K562 (cell line): Measurements from ENCODE around the gene RAB31. TPM values are rescaled to one million over a fixed set of nuclear protein-coding genes. Genes with fewer than 3 reads are reported as not detected.

Experiments used
- ATAC-seq: fragments of 200-7000 bp; cut with Tn5 transposase; 3 replicates; pipeline ENCODE4 v1.9.1; 2020; ENCODE audit warnings: moderate library complexity
- BruUV-seq: library from RNA; stranded (reverse); fragments of 400-500 nt; replicated peaks from 2 replicates; lab custom pipeline; 2021; lab: Mats Ljungman, UMichigan
- CTCF ChIA-PET: fragments of 300-600 bp; formaldehyde crosslinking; extraction: SDS; loops from one replicate; lab custom pipeline; 2021; ENCODE audit warnings: low intra/inter-chr PET ratio; lab: Yijun Ruan, JAX
- POLR2A ChIA-PET: fragments of 300-600, 350-650 bp; sonication (Branson Sonifier 250); formaldehyde crosslinking; extraction: SDS; loops from one replicate; lab custom pipeline; 2021; ENCODE audit warnings: antibody characterized with exemption, inconsistent platforms; lab: Yijun Ruan, JAX
- DNase-seq, 4 experiments: peaks; one replicate each; pipeline versions ENCODE4 v3.0.0 to v3.0.0-alpha.2; 2011 to 2018; ENCODE audit warnings: low spot score in 3 of 4, mixed read lengths in 3 of 4; ENCODE audit errors: extremely low read depth in 1 of 4
- FAIRE-seq: peaks from 2 replicates; lab custom pipeline; 2011; peaks lifted over from hg19 to GRCh38; lab: Jason Lieb, UNC
- H2AFZ ChIP-seq: 2 replicates; pipeline ENCODE4 v1.6.0; 2011; ENCODE audit warnings: low read depth, low read length, control low read depth, inconsistent platforms
- H3K27ac ChIP-seq: fragments of 200-600 bp; 3 replicates; pipeline ENCODE4 v1.8.0; 2011; ENCODE audit warnings: low read depth, mild to moderate bottlenecking, control low read depth, inconsistent platforms, low read length, moderate library complexity, mixed read lengths; ENCODE audit errors: extremely low read depth
- H3K27me3 ChIP-seq, 2 experiments: fragments of 300-600 bp in 1 of 2; 2 replicates in 1 of 2; 3 replicates in 1 of 2; pipeline versions ENCODE4 v1.6.0 to v1.8.0; 2011; ENCODE audit warnings: inconsistent platforms in 2 of 2, low read length in 2 of 2, mild to moderate bottlenecking in 1 of 2, mixed read lengths in 1 of 2, moderate library complexity in 1 of 2; ENCODE audit not compliant: control insufficient read depth in 2 of 2, insufficient read depth in 2 of 2
- H3K36me3 ChIP-seq: fragments of 300-600 bp; 3 replicates; pipeline ENCODE4 v1.8.0; 2011; ENCODE audit warnings: mild to moderate bottlenecking, low read length, inconsistent platforms; ENCODE audit not compliant: control insufficient read depth, insufficient read depth
- H3K4me1 ChIP-seq, 2 experiments: fragments of 200-600 bp in 1 of 2; replicated peaks in 1 of 2; 2 replicates in 1 of 2; 3 replicates in 1 of 2; pipeline versions ENCODE4 v1.5.1 to v1.8.0; 2011; ENCODE audit warnings: inconsistent platforms in 2 of 2, low read length in 2 of 2, mild to moderate bottlenecking in 1 of 2, mixed read lengths in 1 of 2, moderate library complexity in 1 of 2; ENCODE audit not compliant: control insufficient read depth in 2 of 2, insufficient read depth in 2 of 2
- H3K4me2 ChIP-seq: 2 replicates; pipeline ENCODE4 v1.6.1; 2011; ENCODE audit warnings: low read length, control low read depth, inconsistent platforms, mixed read lengths; ENCODE audit not compliant: insufficient read depth
- H3K4me3 ChIP-seq: fragments of 200-600 bp; sonication (generic), shearing (Covaris generic); 2 replicates; pipeline ENCODE4 v1.5.1; 2016; ENCODE audit warnings: control low read depth, inconsistent platforms
- H3K79me2 ChIP-seq: fragments of 200-600 bp; 3 replicates; pipeline ENCODE4 v1.8.0; 2011; ENCODE audit warnings: low read length, inconsistent platforms; ENCODE audit not compliant: control insufficient read depth, insufficient read depth
- H3K9ac ChIP-seq, 2 experiments: 2 replicates each; pipeline versions ENCODE4 v1.6.0 to v1.6.1; 2011; ENCODE audit warnings: low read depth in 2 of 2, low read length in 2 of 2, control low read depth in 1 of 2, inconsistent platforms in 1 of 2, mild to moderate bottlenecking in 1 of 2, mixed read lengths in 1 of 2; ENCODE audit not compliant: insufficient read depth in 1 of 2
- H3K9me1 ChIP-seq: one replicate; pipeline ENCODE4 v1.6.0; 2011; ENCODE audit warnings: inconsistent platforms, mild to moderate bottlenecking, low read length, moderate library complexity; ENCODE audit not compliant: control insufficient read depth, insufficient read depth
- H3K9me3 ChIP-seq: replicated peaks from 2 replicates; pipeline ENCODE4 v1.5.1; 2011; ENCODE audit warnings: low read depth, low read length, inconsistent platforms; ENCODE audit not compliant: control insufficient read depth, insufficient read depth
- H4K20me1 ChIP-seq: replicated peaks from 2 replicates; pipeline ENCODE4 v1.6.1; 2011; ENCODE audit warnings: low read length, inconsistent platforms, mixed read lengths; ENCODE audit not compliant: control insufficient read depth, insufficient read depth
- CXXC5 ChIP-seq: fragments of 250-450 bp; sonication (Bioruptor Pico); IDR thresholded peaks from 2 replicates; pipeline ENCODE4 v1.8.0; 2022; ENCODE audit warnings: inconsistent platforms, mild to moderate bottlenecking, moderate library complexity
- ELF2 ChIP-seq: fragments of 250-450 bp; sonication (Bioruptor Pico); IDR thresholded peaks from 2 replicates; pipeline ENCODE4 v1.5.0; 2021; ENCODE audit warnings: mild to moderate bottlenecking
- ETV1 ChIP-seq: fragments of 450-650 bp; conservative IDR thresholded peaks from 2 replicates; pipeline ENCODE4 v1.6.1; 2016; ENCODE audit warnings: missing genetic modification characterization, control low read depth, low read depth, missing compliant biosample characterization
- GATA2 ChIP-seq: sonication (generic); formaldehyde crosslinking; IDR thresholded peaks from 2 replicates; pipeline ENCODE4 v1.4.0; 2020; ENCODE audit warnings: mild to moderate bottlenecking, missing genetic modification reagents
- LEF1 ChIP-seq: fragments of 450-650 bp; IDR thresholded peaks from 2 replicates; pipeline ENCODE4 v1.6.1; 2016; ENCODE audit warnings: mild to moderate bottlenecking
- MAFK ChIP-seq: IDR thresholded peaks from 2 replicates; pipeline ENCODE4 v1.6.1; 2011; ENCODE audit warnings: low read length, improper control_type of control experiment
- NR2F6 ChIP-seq: fragments of 450-650 bp; formaldehyde crosslinking; IDR thresholded peaks from 2 replicates; pipeline ENCODE4 v1.4.0; 2020; ENCODE audit warnings: mild to moderate bottlenecking
- PATZ1 ChIP-seq: fragments of 250-450 bp; sonication (Bioruptor Pico); IDR thresholded peaks from 2 replicates; pipeline ENCODE4 v1.5.0; 2020; ENCODE audit warnings: mild to moderate bottlenecking, borderline replicate concordance
- TAF7 ChIP-seq: fragments of 450-650 bp; IDR thresholded peaks from 2 replicates; pipeline ENCODE4 v1.6.1; 2016; ENCODE audit warnings: missing genetic modification characterization, missing compliant biosample characterization
- XRCC3 ChIP-seq: fragments of 450-650 bp; IDR thresholded peaks from 2 replicates; pipeline ENCODE4 v1.6.1; 2017; ENCODE audit warnings: mild to moderate bottlenecking, moderate library complexity
- ZBTB8A ChIP-seq: fragments of 450-650 bp; IDR thresholded peaks from 2 replicates; pipeline ENCODE4 v1.6.1; 2018; ENCODE audit warnings: mild to moderate bottlenecking, moderate library complexity; ENCODE audit not compliant: partially characterized antibody
- ZFP36 ChIP-seq: fragments of 150-350 bp; IDR thresholded peaks from 2 replicates; pipeline ENCODE4 v1.6.1; 2018; ENCODE audit warnings: low read length, low read depth; ENCODE audit not compliant: partially characterized antibody
- ZNF239 ChIP-seq: fragments of 250-450 bp; sonication (Bioruptor Pico); IDR thresholded peaks from 2 replicates; pipeline ENCODE4 v1.4.0; 2020; ENCODE audit warnings: mild to moderate bottlenecking
- ZNF316 ChIP-seq: fragments of 450-650 bp; IDR thresholded peaks from 2 replicates; pipeline ENCODE4 v1.6.1; 2016
- WGBS: fragments of 100-300 bp; shearing (Covaris generic); methylation state at CpG from one replicate; pipeline ENCODE4 v1.1.6; 2016; ENCODE audit warnings: low coverage, mixed read lengths; ENCODE audit not compliant: insufficient coverage; ENCODE audit errors: missing lambda C conversion rate; 5-methylcytosine and 5-hydroxymethylcytosine counted together
- in situ Hi-C: fragments of 300-500 bp; cut with MboI; formaldehyde crosslinking; loops from 4 replicates; pipeline ENCODE4 v1.15.0; 2018; ENCODE audit warnings: inconsistent platforms, mixed read lengths
- intact Hi-C: fragments of 100-400 bp; cut with micrococcal nuclease; formaldehyde crosslinking; loops from 2 replicates; pipeline ENCODE4 v1.14.2; 2022
- polyA plus RNA-seq, 8 experiments: library from polyadenylated mRNA; depleted of rRNA in 4 of 8; stranded (reverse) in 5 of 8; unstranded in 3 of 8; fragments of >200 nt; fragmentation: Nextera tagmentation in 2 of 8; fragmentation: Illumina TruSeq in 1 of 8; extraction: Ambion mirVana in 2 of 8; extraction: Trizol in 1 of 8; gene quantifications; 2 replicates each; pipeline versions ENCODE4 v1.2.1 to v1.2.3, GENCODE V29; 2011 to 2014; ENCODE audit warnings: inconsistent platforms in 1 of 8, missing spikeins in 1 of 8
- total RNA-seq, 7 experiments: library from RNA; depleted of rRNA in 6 of 7; stranded (reverse); fragments of >200 nt in 6 of 7; fragmentation: Illumina TruSeq in 2 of 7; extraction: Trizol in 2 of 7; gene quantifications; 2 replicates each; pipeline versions ENCODE4 v1.2.1 to v1.2.3, GENCODE V29; 2011 to 2021; ENCODE audit warnings: low replicate concordance in 1 of 7
- TF ChIP-seq, protein P1 (sequence below), 3 experiments: fragments of 200-800 bp in 1 of 3; sonication (Bioruptor generic) in 1 of 3; sonication (generic) in 1 of 3; formaldehyde crosslinking in 1 of 3; IDR thresholded peaks; 2 replicates each; pipeline versions ENCODE4 v1.6.1 to v1.8.0; 2016 to 2022; ENCODE audit warnings: mild to moderate bottlenecking in 2 of 3, missing compliant biosample characterization in 2 of 3, missing genetic modification characterization in 2 of 3, missing genetic modification reagents in 1 of 3
- TF ChIP-seq, protein P2 (sequence below): sonication (generic); formaldehyde crosslinking; IDR thresholded peaks from 2 replicates; pipeline ENCODE4 v1.8.1; 2023; ENCODE audit warnings: mild to moderate bottlenecking, missing genetic modification reagents
- TF ChIP-seq, protein P3 (sequence below), 2 experiments: fragments of 250-450 bp in 1 of 2; fragments of 450-650 bp in 1 of 2; sonication (Bioruptor Pico) in 1 of 2; IDR thresholded peaks; 2 replicates each; pipeline versions ENCODE4 v1.6.1 to v1.8.0; 2016 to 2021; ENCODE audit warnings: mild to moderate bottlenecking in 2 of 2, moderate library complexity in 2 of 2, missing compliant biosample characterization in 1 of 2, missing genetic modification characterization in 1 of 2

The RAB31 gene
- total and polyA plus RNA-seq, 9 of the 15 experiments (the other 6 are each of a cell fraction or from before 2014, with no cell fraction given) = 20.7 to 70.4 (median 41.3) TPM

DNA sequence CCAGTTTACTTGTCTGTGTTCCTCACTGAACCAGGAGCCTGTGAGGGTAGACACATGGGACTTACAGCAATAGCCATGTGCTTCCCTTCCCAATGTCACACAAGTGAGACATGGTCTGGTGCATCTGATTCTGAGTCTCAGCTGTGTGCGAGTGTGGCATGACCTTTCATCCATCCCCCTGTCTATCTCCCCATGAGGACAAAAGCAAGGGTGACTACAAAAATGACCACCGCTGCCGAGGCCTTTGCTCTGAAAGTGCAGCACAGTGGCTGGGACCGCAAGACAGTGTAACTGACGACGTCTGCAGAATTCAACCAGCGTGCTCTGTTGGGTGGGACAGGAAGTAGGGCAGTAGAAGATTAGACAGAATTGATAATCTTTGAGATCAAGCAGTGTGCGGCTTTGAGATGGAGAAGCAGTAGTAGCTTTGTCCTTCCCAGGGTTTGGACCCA, 50.5 kb downstream of the RAB31 start:
- intact Hi-C loops (no loop called here), in situ Hi-C loops (no loop called here)
- no peak overlapping the region for H3K4me3 ChIP-seq
- ATAC-seq (peak; percentile 66), FAIRE-seq (no peak), DNase-seq (peak in 1 of 4 experiments; percentile 60)
- H2AFZ ChIP-seq = peak overlapping the region; percentile 83
- H3K27me3 ChIP-seq = no peaks in the 10 kb centered on the region
- ChIA-PET CTCF (no interaction called here), POLR2A (no interaction called here)
- no peaks in the 10 kb centered on the region for H4K20me1 ChIP-seq
- H3K27ac ChIP-seq = peak overlapping the region; percentile 60
- H3K9me3 ChIP-seq = 0 out of 2 replicates have a peak, but pooled peaks cover 3% of the 10 kb centered on the region
- H3K79me2 ChIP-seq = peaks cover 45% of the 10 kb centered on the region
- 8% methylated on average over 8 of the region's 8 CpGs for WGBS
- no peaks in the 10 kb centered on the region; the same call in 2 of the 3 replicates for H3K36me3 ChIP-seq
- peak overlapping the region; percentile 71 for H3K4me2 ChIP-seq
- H3K9ac ChIP-seq = peak overlapping the region; percentile 24 to 72; a peak in 3 of 4 replicates
- BruUV-seq = no TSS peak
- H3K4me1 ChIP-seq = peaks cover 25 to 40% of the 10 kb centered on the region in 2 experiments
- no peaks in the 10 kb centered on the region for H3K9me1 ChIP-seq
- TF ChIP-seq CXXC5 (CRISPR knock-in tag) (peak; percentile 57), PATZ1 (no peak), XRCC3 (no peak), LEF1 (peak; percentile 17; the same call in 1 of the 2 replicates), ETV1 (tag) (peak; percentile 41; the same call in 1 of the 2 replicates), TAF7 (peak; percentile 42; the same call in 1 of the 2 replicates), NR2F6 (CRISPR knock-in tag) (no peak), ZNF316 (peak; percentile 75), ZFP36 (no peak), ELF2 (CRISPR knock-in tag) (peak; percentile 38; the same call in 1 of the 2 replicates), MAFK (peak; percentile 35; the same call in 1 of the 2 replicates), ZNF239 (peak; percentile 61), ZBTB8A (no peak), GATA2 (CRISPR knock-in tag) (peak; percentile 43; the same call in 1 of the 2 replicates)
- TF ChIP-seq, protein P1, sequence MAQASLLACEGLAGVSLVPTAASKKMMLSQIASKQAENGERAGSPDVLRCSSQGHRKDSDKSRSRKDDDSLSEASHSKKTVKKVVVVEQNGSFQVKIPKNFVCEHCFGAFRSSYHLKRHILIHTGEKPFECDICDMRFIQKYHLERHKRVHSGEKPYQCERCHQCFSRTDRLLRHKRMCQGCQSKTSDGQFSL (CRISPR knock-in tag; IDR thresholded peaks at IDR 0.05) = 0 out of 2 replicates have a peak, but pooled peaks have one; percentile 22
- TF ChIP-seq, protein P1 (tag; IDR thresholded peaks at IDR 0.05) = peak in 1 of 2 experiments; percentile 48; a peak in 1 of 4 replicates
- TF ChIP-seq, protein P2, sequence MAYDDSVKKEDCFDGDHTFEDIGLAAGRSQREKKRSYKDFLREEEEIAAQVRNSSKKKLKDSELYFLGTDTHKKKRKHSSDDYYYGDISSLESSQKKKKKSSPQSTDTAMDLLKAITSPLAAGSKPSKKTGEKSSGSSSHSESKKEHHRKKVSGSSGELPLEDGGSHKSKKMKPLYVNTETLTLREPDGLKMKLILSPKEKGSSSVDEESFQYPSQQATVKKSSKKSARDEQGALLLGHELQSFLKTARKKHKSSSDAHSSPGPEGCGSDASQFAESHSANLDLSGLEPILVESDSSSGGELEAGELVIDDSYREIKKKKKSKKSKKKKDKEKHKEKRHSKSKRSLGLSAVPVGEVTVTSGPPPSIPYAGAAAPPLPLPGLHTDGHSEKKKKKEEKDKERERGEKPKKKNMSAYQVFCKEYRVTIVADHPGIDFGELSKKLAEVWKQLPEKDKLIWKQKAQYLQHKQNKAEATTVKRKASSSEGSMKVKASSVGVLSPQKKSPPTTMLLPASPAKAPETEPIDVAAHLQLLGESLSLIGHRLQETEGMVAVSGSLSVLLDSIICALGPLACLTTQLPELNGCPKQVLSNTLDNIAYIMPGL (CRISPR knock-in tag) = no peak
- TF ChIP-seq, protein P3, sequence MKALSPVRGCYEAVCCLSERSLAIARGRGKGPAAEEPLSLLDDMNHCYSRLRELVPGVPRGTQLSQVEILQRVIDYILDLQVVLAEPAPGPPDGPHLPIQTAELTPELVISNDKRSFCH (CRISPR knock-in tag; IDR thresholded peaks at IDR 0.05) = no peak
- TF ChIP-seq, protein P3 (tag; IDR thresholded peaks at IDR 0.05) = peak; percentile 42; the same call in 1 of the 2 replicates
